ENCODE measurements around the gene TMEM258. TPM values are rescaled to one million over a fixed set of nuclear protein-coding genes. Genes with fewer than 3 reads are reported as not detected.

The TMEM258 gene
- total RNA-seq, 1 donor from 2014 or later: 124 TPM

DNA sequence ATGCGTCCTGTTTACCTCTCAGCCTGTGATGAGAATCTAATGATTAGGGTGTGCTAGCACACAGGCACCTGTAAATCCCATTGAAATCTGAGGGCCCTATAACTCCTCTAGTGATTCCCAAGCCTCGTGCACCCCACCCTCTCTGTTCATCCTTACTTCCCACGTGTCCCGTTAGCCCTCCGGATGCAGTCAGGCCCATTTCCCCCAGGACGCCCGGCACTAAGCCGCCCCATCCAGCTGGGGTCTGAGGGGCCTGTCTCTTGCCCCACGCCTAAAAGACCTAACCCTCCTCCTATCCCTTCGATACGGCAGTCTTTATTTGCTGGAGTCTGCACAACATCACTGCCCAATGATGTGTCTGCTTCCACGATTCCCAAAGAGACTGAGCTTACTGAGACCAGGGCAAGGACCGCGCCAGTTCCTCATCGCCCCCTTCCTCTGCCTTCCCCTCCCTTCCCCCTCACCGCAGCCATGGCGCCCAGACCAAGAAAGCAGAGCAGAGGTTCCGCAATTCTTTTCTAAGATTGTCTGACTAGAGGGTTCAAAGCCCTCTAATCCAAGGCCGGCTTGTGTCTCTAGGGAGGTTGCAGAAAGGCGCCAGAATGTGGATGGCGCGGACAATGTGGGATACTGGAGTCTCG lies 34.7 kb upstream of the TMEM258 start:
- no peak for DNase-seq (ENCODE audit: low read depth in 2 of 2)

DNA sequence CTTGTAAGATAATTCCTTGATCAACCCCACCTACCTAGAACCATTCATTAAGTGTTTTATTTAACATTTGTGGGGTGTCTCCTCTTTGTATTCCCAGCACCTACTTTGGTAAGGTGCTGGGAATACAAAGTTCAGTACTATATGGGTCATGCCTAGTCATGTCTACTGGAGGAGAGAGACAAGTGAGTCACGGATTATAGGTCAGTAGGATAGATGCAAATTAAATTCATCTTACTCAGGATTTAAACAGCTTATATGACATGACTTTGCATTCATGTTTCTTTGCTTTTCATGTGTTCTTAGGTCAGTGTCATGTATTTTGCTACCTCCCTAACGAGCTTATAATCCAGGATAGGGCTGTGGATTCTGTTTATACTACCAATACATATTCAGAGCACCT lies 27.8 kb upstream of the TMEM258 start:
- DNase-seq (ENCODE audit: low read depth in 2 of 2): peak in 1 of 2 donors; percentile 14

DNA sequence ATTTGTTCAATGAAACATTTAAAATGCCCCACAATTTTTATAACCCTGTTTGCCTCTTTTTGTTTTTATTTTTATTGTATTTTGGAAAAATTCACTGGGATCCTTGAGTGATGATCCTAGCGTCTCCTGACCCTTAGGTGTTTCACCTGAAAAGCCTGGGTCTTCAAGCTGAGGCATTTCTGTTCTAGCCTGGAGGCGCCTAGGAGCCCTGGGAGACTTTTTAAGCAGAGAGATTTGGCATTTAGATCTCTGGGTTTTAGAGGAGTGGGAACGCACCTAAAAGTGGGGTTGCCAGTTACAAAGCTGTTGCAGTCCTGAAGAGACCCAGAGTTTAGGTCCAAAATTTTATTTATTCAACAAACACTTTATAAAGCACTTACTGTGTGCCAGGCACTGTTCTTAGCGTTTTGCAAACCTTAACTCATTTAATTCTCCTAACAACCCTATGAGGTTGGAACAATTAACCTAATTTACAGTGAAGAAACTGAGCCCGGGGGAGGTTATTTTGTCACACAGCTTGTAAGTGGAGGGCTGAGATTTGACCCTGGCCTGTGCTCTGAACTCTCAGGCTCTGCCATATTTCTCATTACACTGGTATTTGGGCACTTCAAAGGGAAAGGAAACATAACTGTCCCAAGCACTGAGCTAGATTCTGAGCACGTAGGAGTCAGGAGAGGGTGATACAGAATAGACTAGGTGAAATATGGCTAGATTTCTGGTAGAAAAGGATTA lies 25.2 kb upstream of the TMEM258 start:
- no peak for DNase-seq (ENCODE audit: low read depth in 2 of 2)

DNA sequence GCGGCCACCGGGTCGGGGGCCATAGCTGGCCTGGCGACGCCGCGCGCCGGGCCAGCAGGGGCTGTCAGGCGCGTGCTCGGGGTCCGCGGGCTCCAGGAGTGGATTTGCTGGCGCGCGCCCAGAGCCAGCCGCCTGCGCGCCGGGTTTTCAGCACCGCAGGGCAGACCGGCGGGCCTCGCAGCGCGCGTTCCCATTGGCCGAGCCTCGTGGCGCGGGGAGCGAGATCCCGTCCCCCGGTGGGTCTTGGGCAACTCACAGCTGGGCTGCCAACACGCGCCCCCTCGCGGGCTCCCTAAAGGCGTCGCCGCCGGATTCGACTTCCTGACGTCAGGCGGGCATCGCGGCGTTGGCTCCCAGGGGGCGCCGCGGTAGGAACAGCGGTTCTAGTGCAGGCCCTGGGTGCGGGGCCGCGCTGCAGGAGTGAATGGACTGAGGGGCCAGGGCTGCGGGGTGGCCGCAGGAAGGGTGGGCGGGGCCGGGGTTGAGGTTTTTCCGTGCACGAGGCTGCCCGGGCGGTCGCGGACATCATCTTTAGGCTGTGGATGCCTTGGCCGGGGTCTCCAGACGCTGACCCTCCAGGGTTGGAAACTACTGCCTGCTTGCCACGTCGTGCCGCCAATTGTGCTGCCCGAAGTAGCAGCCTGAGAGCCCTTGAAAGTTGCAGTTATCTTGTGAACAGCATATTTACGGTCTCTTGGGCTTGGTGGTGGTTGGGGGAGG lies 24.5 kb upstream of the TMEM258 start, which contains the start of gene FADS1:
Gene FADS1, minus strand, starts transcription at position 268 of the 720 bp plus-strand sequence. Its CDS starts 74 bp downstream, at position 194.
- DNase-seq (ENCODE audit: low read depth in 2 of 2): peak; percentile 81 to 97

GRCh38 chr11:61815790-61816735 lies 23.7 kb upstream of the TMEM258 start:
- DNase-seq (ENCODE audit: low read depth in 2 of 2): peak in 1 of 2 donors; percentile 77

GRCh38 chr11:61814958-61815789 lies 22.8 kb upstream of the TMEM258 start:
- peak; percentile 95 to 98 for DNase-seq (ENCODE audit: low read depth in 2 of 2)

GRCh38 chr11:61814247-61814957 lies 22.0 kb upstream of the TMEM258 start:
- peak in 1 of 2 donors; percentile 54 for DNase-seq (ENCODE audit: low read depth in 2 of 2)

DNA sequence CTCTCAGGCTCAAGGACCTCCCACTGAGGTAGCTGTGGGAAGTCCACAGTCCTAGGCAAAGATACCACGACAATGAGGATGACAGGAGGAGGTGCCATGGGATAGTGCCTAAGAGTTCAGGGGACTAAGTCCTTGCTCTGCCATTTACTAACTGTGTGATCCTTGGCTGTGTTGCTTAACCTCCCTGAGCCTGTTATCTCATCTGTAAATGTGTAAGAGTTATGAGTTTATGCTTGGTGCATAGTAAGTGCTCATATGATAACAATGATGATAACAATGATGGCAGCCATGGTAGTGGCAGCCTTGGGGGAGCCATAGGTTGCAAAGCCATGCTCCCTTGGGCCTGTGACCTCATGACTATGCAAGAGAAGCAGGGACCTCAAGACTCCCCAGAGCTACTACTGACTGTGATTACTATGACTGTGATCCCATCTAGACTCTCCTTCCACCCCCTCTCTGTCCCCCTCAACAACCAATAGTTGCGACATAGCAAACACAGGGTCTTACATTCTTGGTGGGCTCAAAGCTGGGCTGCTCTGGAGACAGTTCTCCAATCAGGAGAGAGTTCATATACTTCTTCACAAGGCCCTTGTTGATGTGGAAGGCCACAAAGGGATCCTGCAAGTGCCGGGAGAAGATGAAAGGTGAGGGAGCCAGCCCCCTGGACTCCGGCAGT lies 20.5 kb upstream of the TMEM258 start:
- no peak for DNase-seq (ENCODE audit: low read depth in 2 of 2)

DNA sequence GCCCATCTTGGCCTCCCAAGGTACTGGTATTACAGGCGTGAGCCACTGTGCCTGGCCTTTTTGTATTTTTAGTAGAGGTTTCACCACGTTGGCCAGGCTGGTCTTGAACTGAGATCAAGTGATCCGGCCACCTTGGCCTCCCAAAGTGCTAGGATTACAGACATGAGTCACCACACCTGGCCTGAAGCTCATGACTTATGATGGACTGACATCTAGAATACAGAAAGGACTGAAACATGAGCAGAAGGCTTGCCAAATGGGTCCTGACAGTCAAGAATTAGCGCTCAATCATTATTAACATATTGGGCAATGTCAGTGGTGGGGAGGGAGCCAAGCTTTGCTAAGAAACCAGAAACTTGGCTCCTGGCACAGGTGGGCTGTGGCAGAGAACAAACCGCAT lies 19.4 kb upstream of the TMEM258 start:
- DNase-seq (ENCODE audit: low read depth in 2 of 2): no peak

DNA sequence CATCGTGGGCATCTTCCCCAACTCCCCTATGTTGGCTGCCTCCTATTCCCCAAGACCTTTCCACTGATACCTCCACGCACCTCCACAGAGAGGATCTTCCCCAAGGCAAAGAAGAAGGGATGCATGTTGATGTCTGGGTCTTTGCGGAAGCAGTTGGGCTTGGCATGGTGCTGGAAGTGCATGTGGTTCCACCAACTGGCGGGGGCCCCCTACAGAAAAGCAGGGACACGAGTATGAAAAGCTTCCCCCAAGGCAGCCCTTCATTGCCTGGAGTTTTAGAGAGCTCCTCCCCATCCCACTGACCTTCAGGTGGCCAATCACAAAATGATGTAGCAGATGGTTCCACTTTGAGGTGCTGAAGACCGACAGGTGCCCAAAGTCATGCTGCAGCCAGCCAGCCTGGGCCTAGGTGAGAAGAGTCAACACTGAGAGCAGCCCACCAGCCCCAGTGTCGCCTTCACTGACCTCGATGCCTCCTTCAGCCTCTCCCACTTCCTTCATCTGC lies 18.3 kb upstream of the TMEM258 start:
- DNase-seq (ENCODE audit: low read depth in 2 of 2): no peak

- DNase-seq (ENCODE audit: low read depth in 2 of 2): no peak
Measured at GRCh38 chr11:61806785-61807184, 14.4 kb upstream of the TMEM258 start.

DNA sequence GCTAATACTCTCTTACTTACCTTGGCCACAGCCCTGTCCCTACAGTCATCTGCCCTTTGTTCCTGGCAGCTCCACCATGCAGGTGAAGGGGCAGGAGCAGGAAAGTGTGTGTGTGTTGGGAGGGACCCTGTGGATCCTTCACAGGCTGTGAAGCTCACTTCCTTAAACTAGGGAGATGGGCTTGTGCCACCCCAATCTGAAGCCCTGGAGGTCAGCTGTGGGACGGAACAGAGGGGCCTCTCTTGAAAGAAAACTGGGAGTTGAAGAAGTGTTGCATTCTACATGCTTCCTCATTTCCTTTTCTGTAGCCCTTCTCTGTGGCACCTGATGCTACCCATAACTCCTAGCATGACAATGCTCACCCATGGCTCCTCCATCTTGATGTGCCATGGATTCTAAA lies 12.7 kb upstream of the TMEM258 start:
- no peak for DNase-seq (ENCODE audit: low read depth in 2 of 2)

DNA sequence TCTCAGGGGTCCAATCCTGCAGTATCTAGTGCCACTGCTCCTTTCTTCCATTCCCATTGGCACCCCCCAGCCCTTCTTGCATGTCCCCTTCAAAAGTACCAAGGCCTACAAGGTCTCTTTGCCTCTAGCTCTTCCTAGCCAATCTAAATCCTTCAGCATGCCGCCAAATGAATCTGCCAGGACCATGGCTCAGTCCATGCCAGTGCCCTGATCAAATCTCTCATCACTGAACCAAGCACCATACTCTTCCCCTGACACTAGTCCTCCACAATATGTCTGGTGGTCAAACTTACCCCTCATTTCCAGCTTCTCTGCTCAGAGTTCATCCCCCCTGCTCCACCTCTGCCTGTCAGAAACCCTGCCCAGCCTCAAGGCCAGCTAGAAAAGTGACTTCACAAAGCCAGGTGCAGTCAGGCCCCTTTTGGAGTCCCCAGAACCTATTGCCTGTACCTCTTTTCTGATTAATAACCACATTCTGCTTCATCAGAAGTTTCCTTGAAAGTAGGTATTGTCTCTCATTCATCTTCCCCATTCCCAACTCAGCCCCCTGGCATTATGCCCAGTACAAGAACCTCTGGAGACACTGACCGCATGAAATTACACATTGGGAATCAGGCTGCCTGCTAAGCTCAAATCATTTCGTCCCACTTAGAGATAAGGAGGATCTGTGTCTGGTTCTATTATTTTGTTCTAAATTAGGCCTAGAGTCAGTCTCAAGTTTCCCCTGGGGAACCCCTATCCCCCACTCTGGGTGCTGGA lies 11.7 kb upstream of the TMEM258 start:
- no peak for DNase-seq (ENCODE audit: low read depth in 2 of 2)

- no peak for DNase-seq (ENCODE audit: low read depth in 2 of 2)
Measured at GRCh38 chr11:61802605-61803004, 10.2 kb upstream of the TMEM258 start.

- DNase-seq (ENCODE audit: low read depth in 2 of 2): no peak
Measured at GRCh38 chr11:61800331-61801281, 8.2 kb upstream of the TMEM258 start.

DNA sequence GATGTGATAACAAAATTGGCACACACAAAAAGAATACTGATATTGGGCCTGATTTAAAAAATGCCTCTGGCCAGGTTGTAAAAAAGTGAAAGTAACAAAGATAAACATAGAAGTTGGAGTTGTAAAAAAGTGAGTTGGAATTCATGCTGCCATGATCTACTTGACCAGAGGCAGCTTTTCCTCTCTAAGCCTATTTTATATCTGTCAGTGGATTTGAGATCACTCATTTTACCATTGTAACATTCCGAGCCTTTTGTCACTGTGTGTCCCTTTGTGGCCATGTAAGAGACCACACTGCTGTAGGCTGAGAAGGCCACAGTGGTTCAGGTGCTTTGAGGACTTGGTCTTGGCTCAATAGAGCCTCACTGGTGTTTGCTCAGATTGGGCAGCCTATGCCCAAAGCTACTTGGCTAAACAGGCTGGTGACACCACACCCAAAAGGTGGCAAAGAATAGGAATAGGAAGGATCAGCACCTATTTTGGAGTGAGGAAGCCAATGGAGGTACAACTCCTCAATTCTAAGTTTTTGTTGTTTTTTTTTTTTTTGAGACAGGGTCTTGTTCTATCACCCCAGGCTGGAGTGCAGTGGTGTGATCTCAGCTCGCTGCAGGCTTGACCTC lies 7.4 kb upstream of the TMEM258 start:
- DNase-seq (ENCODE audit: low read depth in 2 of 2): no peak

Data from dermis microvascular lymphatic vessel endothelial cell (primary cell).